ENCODE data around the gene TDRD12.

TDRD12 gene

GRCh38 chr19:32813862-32814425, 94.4 kb downstream of the TDRD12 start:
- Histone ChIP-seq H3K9me3 (ENCODE audit: insufficient read depth, low read length) (no peaks in the 10 kb centered on the region), H3K27me3 (ENCODE audit: insufficient read depth, insufficient read length) (no peaks in the 10 kb centered on the region), H3K4me3 (ENCODE audit: insufficient read length, low read depth) (no peak overlapping the region), H3K36me3 (ENCODE audit: insufficient read depth, insufficient read length, low read length) (peaks cover 78% of the 10 kb centered on the region), H3K4me1 (ENCODE audit: insufficient read depth, insufficient read length) (peaks cover 5% of the 10 kb centered on the region), H3K9ac (ENCODE audit: insufficient read length, low read depth) (no peak overlapping the region)
- DNase-seq (ENCODE audit: low read depth, low spot score): no peak
- TF ChIP-seq SUZ12 (IDR thresholded peaks at IDR 0.05; ENCODE audit: extremely low read depth, insufficient read depth, insufficient read length) (no peak), ZNF274 (IDR thresholded peaks at IDR 0.05; ENCODE audit: low read depth, low read length) (no peak), YY1 (IDR thresholded peaks at IDR 0.05; ENCODE audit: insufficient read depth, insufficient read length) (no peak)

GRCh38 chr19:32814624-32815023, 95.1 kb downstream of the TDRD12 start:
- peaks cover 5% of the 10 kb centered on the region for H3K4me1 ChIP-seq (ENCODE audit: insufficient read depth, insufficient read length)
- no peaks in the 10 kb centered on the region for H3K9me3 ChIP-seq (ENCODE audit: insufficient read depth, low read length)
- no peak for DNase-seq (ENCODE audit: low read depth, low spot score)
- H3K36me3 ChIP-seq (ENCODE audit: insufficient read depth, insufficient read length, low read length): peaks cover 77% of the 10 kb centered on the region
- TF ChIP-seq SUZ12 (IDR thresholded peaks at IDR 0.05; ENCODE audit: extremely low read depth, insufficient read depth, insufficient read length) (no peak), ZNF274 (IDR thresholded peaks at IDR 0.05; ENCODE audit: low read depth, low read length) (no peak), YY1 (IDR thresholded peaks at IDR 0.05; ENCODE audit: insufficient read depth, insufficient read length) (no peak)
- H3K27me3 ChIP-seq (ENCODE audit: insufficient read depth, insufficient read length): no peaks in the 10 kb centered on the region
- H3K4me3 ChIP-seq (ENCODE audit: insufficient read length, low read depth): no peak overlapping the region
- H3K9ac ChIP-seq (ENCODE audit: insufficient read length, low read depth): no peak overlapping the region

GRCh38 chr19:32816555-32817099, 97.1 kb downstream of the TDRD12 start:
- DNase-seq (ENCODE audit: low read depth, low spot score): peak; percentile 46

GRCh38 chr19:32817569-32818476, 98.3 kb downstream of the TDRD12 start:
- Histone ChIP-seq H3K9me3 (ENCODE audit: insufficient read depth, low read length) (no peaks in the 10 kb centered on the region), H3K36me3 (ENCODE audit: insufficient read depth, insufficient read length, low read length) (peaks cover 72% of the 10 kb centered on the region), H3K4me3 (ENCODE audit: insufficient read length, low read depth) (no peak overlapping the region), H3K9ac (ENCODE audit: insufficient read length, low read depth) (no peak overlapping the region), H3K27me3 (ENCODE audit: insufficient read depth, insufficient read length) (no peaks in the 10 kb centered on the region), H3K4me1 (ENCODE audit: insufficient read depth, insufficient read length) (peaks cover 5% of the 10 kb centered on the region)
- TF ChIP-seq YY1 (IDR thresholded peaks at IDR 0.05; ENCODE audit: insufficient read depth, insufficient read length) (no peak), ZNF274 (IDR thresholded peaks at IDR 0.05; ENCODE audit: low read depth, low read length) (no peak), SUZ12 (IDR thresholded peaks at IDR 0.05; ENCODE audit: extremely low read depth, insufficient read depth, insufficient read length) (no peak)
- no peak for DNase-seq (ENCODE audit: low read depth, low spot score)

More at GRCh38 chr19:32816555-32817099, 97.1 kb downstream of the TDRD12 start:
- no peak for TF ChIP-seq SUZ12 (IDR thresholded peaks at IDR 0.05; ENCODE audit: extremely low read depth, insufficient read depth, insufficient read length)
- TF ChIP-seq ZNF274 (IDR thresholded peaks at IDR 0.05; ENCODE audit: low read depth, low read length): no peak
- no peak for TF ChIP-seq YY1 (IDR thresholded peaks at IDR 0.05; ENCODE audit: insufficient read depth, insufficient read length)
- Histone ChIP-seq H3K36me3 (ENCODE audit: insufficient read depth, insufficient read length, low read length) (peaks cover 78% of the 10 kb centered on the region), H3K27me3 (ENCODE audit: insufficient read depth, insufficient read length) (no peaks in the 10 kb centered on the region), H3K4me1 (ENCODE audit: insufficient read depth, insufficient read length) (peaks cover 5% of the 10 kb centered on the region), H3K4me3 (ENCODE audit: insufficient read length, low read depth) (no peak overlapping the region), H3K9ac (ENCODE audit: insufficient read length, low read depth) (no peak overlapping the region), H3K9me3 (ENCODE audit: insufficient read depth, low read length) (no peaks in the 10 kb centered on the region)

- no peaks in the 10 kb centered on the region for H3K27me3 ChIP-seq (ENCODE audit: insufficient read depth, insufficient read length)
Measured at GRCh38 chr19:32818536-32818935, 99.0 kb downstream of the TDRD12 start.

GRCh38 chr19:32819419-32820400, 100.1 kb downstream of the TDRD12 start:
- no peak for DNase-seq (ENCODE audit: low read depth, low spot score)
- TF ChIP-seq YY1 (IDR thresholded peaks at IDR 0.05; ENCODE audit: insufficient read depth, insufficient read length) (no peak), ZNF274 (IDR thresholded peaks at IDR 0.05; ENCODE audit: low read depth, low read length) (no peak), SUZ12 (IDR thresholded peaks at IDR 0.05; ENCODE audit: extremely low read depth, insufficient read depth, insufficient read length) (no peak)
- H3K27me3 ChIP-seq (ENCODE audit: insufficient read depth, insufficient read length): no peaks in the 10 kb centered on the region

More at GRCh38 chr19:32818536-32818935, 99.0 kb downstream of the TDRD12 start:
- Histone ChIP-seq H3K9ac (ENCODE audit: insufficient read length, low read depth) (no peak overlapping the region), H3K4me3 (ENCODE audit: insufficient read length, low read depth) (no peak overlapping the region), H3K36me3 (ENCODE audit: insufficient read depth, insufficient read length, low read length) (peaks cover 72% of the 10 kb centered on the region), H3K4me1 (ENCODE audit: insufficient read depth, insufficient read length) (peaks cover 8% of the 10 kb centered on the region), H3K9me3 (ENCODE audit: insufficient read depth, low read length) (no peaks in the 10 kb centered on the region)
- TF ChIP-seq ZNF274 (IDR thresholded peaks at IDR 0.05; ENCODE audit: low read depth, low read length) (no peak), SUZ12 (IDR thresholded peaks at IDR 0.05; ENCODE audit: extremely low read depth, insufficient read depth, insufficient read length) (no peak), YY1 (IDR thresholded peaks at IDR 0.05; ENCODE audit: insufficient read depth, insufficient read length) (no peak)
- no peak for DNase-seq (ENCODE audit: low read depth, low spot score)

More at GRCh38 chr19:32819419-32820400, 100.1 kb downstream of the TDRD12 start:
- H3K4me1 ChIP-seq (ENCODE audit: insufficient read depth, insufficient read length): peaks cover 15% of the 10 kb centered on the region
- peaks cover 78% of the 10 kb centered on the region for H3K36me3 ChIP-seq (ENCODE audit: insufficient read depth, insufficient read length, low read length)
- no peak overlapping the region for H3K4me3 ChIP-seq (ENCODE audit: insufficient read length, low read depth)
- H3K9ac ChIP-seq (ENCODE audit: insufficient read length, low read depth): no peak overlapping the region
- no peaks in the 10 kb centered on the region for H3K9me3 ChIP-seq (ENCODE audit: insufficient read depth, low read length)

Measured in NT2/D1 (cell line).